ENCODE results near the gene ZNF502. TPM values are rescaled to one million over a fixed set of nuclear protein-coding genes. Genes with fewer than 3 reads are reported as not detected.

ZNF502 gene
- total and polyA plus RNA-seq, 2 of the 13 experiments (the other 11 are each of a cell fraction or from before 2014, with no cell fraction given): not detected

DNA sequence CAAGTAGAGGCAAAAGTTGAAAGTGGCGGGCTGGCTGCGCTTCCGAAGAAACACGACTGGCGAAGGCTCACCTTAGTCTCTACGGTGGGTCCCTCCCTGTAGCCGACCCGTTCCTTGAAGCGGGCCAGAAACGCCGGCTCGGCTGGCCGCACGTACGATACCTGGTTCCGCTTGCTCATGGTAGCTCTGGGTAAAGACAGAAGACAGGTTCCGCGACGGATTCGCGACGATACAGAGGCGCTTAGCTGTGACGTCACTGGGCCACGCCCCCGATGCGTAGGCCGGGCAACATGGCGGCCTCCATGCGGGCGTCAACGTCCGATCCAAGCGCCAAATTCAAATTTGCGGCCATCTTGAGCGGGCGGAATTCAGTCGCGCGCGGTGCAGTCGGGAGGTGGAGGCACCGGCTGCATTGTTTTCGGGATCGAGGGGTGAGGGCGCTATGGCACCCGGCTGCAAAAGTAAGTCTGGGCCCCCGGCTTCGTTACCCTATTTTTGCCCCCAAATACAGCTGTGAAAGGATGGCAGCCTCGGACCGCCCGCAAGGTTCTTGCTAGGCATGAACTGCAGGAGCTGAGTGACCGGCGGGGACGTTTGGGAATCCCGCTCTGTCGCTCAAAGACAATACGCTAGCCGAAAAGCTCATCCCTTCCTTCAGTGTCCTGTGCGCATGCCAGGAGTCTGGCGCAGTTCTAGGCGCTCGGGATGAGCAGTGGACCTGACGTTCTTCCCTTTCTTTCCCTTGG, 49.1 kb downstream of the ZNF502 start, which contains the start of the genes KIAA1143 and KIF15 (continued):
- 0 out of 2 replicates have a peak, but pooled peaks have one; percentile 79 for TF ChIP-seq ATF6 (CRISPR knock-in tag; conservative IDR thresholded peaks at IDR 0.05)
- peak; percentile 70; the same call in 1 of the 2 replicates for TF ChIP-seq BCL3 (CRISPR knock-in tag; IDR thresholded peaks at IDR 0.05)
- TF ChIP-seq ZBTB3 (CRISPR knock-in tag; IDR thresholded peaks at IDR 0.05; ENCODE audit: borderline replicate concordance, low read depth): peak; percentile 31; the same call in 1 of the 2 replicates
- no peak for TF ChIP-seq GLMP (CRISPR knock-in tag; IDR thresholded peaks at IDR 0.05; ENCODE audit: borderline replicate concordance)
- peak; percentile 81; the same call in 1 of the 2 replicates for TF ChIP-seq ARID2 (CRISPR knock-in tag; IDR thresholded peaks at IDR 0.05; ENCODE audit: borderline replicate concordance)
- TF ChIP-seq HIC2 (CRISPR knock-in tag; IDR thresholded peaks at IDR 0.05; ENCODE audit: low read depth): no peak
- no peak for TF ChIP-seq CEBPB (IDR thresholded peaks at IDR 0.05; ENCODE audit: borderline replicate concordance, low read depth, low read length)
- no peak for TF ChIP-seq SMC3 (IDR thresholded peaks at IDR 0.05; ENCODE audit: low read length)
- no peak; the same call in 1 of the 2 replicates for TF ChIP-seq BCL6 (CRISPR knock-in tag; IDR thresholded peaks at IDR 0.05)
- peak; percentile 96 for TF ChIP-seq GATAD1 (CRISPR knock-in tag; IDR thresholded peaks at IDR 0.05)
- peak; percentile 79; the same call in 1 of the 2 replicates for TF ChIP-seq ARHGAP35 (CRISPR knock-in tag; IDR thresholded peaks at IDR 0.05; ENCODE audit: borderline replicate concordance)
- TF ChIP-seq, protein P1, sequence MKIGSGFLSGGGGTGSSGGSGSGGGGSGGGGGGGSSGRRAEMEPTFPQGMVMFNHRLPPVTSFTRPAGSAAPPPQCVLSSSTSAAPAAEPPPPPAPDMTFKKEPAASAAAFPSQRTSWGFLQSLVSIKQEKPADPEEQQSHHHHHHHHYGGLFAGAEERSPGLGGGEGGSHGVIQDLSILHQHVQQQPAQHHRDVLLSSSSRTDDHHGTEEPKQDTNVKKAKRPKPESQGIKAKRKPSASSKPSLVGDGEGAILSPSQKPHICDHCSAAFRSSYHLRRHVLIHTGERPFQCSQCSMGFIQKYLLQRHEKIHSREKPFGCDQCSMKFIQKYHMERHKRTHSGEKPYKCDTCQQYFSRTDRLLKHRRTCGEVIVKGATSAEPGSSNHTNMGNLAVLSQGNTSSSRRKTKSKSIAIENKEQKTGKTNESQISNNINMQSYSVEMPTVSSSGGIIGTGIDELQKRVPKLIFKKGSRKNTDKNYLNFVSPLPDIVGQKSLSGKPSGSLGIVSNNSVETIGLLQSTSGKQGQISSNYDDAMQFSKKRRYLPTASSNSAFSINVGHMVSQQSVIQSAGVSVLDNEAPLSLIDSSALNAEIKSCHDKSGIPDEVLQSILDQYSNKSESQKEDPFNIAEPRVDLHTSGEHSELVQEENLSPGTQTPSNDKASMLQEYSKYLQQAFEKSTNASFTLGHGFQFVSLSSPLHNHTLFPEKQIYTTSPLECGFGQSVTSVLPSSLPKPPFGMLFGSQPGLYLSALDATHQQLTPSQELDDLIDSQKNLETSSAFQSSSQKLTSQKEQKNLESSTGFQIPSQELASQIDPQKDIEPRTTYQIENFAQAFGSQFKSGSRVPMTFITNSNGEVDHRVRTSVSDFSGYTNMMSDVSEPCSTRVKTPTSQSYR (CRISPR knock-in tag; IDR thresholded peaks at IDR 0.05; ENCODE audit: borderline replicate concordance): no peak
- no peak for TF ChIP-seq ZNF282 (IDR thresholded peaks at IDR 0.05; ENCODE audit: partially characterized antibody)
- peak; percentile 79; the same call in 1 of the 2 replicates for TF ChIP-seq ZNF749 (CRISPR knock-in tag; IDR thresholded peaks at IDR 0.05; ENCODE audit: borderline replicate concordance)
- no peak for TF ChIP-seq ONECUT2 (CRISPR knock-in tag; IDR thresholded peaks at IDR 0.05)
- peak in 1 of 2 experiments; percentile 98; a peak in 2 of 4 replicates for TF ChIP-seq KLF16 (CRISPR knock-in tag; IDR thresholded peaks at IDR 0.05)
- no peak for TF ChIP-seq ZNF674 (CRISPR knock-in tag; IDR thresholded peaks at IDR 0.05; ENCODE audit: low read depth)

Data from HepG2 (cell line).